Adrenal gland (tissue), 5 donors: ENCODE results near the gene HAVCR2.

Experiments used
- POLR2A ChIP-seq, 2 donors: fragments of 450-650 bp; IDR thresholded peaks; one replicate each; pipeline ENCODE4 v1.6.1; 2017; ENCODE audit warnings: antibody characterized with exemption in 2 of 2, mild to moderate bottlenecking in 2 of 2, moderate library complexity in 1 of 2
- TF ChIP-seq, protein P1 (sequence below), 6 experiments: fragments of 450-650 bp in 4 of 6; fragments of 200-600 bp in 2 of 6; sonication (generic) in 1 of 6; IDR thresholded peaks; 1 replicate in 5 of 6; 2 replicates in 1 of 6; pipeline versions ENCODE4 v1.5.1 to v1.8.0; 2016 to 2021; ENCODE audit warnings: antibody characterized with exemption in 6 of 6, mild to moderate bottlenecking in 2 of 6, moderate library complexity in 1 of 6
- donor health status: DM: no; HTN: no; CAD: no.

DNA sequence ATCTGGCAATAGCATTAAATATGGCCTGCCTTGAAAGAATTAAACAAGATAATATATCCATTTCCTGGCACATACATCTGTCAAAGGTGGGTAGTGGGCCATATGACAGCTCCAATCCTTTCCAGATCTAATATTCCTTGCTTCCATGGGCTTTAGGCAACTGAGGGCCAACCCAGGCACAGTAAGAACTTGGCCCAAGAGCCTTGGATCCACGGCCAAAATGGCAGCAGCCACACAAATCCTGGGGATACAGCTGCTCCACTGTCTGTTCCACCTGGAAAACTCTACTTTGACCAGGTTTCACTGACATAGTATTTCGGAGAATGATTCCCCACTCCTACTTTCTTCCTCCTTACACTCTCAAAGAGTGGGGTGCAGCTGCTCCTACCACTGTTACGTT, 63.2 kb downstream of the HAVCR2 start:
- TF ChIP-seq, protein P1, sequence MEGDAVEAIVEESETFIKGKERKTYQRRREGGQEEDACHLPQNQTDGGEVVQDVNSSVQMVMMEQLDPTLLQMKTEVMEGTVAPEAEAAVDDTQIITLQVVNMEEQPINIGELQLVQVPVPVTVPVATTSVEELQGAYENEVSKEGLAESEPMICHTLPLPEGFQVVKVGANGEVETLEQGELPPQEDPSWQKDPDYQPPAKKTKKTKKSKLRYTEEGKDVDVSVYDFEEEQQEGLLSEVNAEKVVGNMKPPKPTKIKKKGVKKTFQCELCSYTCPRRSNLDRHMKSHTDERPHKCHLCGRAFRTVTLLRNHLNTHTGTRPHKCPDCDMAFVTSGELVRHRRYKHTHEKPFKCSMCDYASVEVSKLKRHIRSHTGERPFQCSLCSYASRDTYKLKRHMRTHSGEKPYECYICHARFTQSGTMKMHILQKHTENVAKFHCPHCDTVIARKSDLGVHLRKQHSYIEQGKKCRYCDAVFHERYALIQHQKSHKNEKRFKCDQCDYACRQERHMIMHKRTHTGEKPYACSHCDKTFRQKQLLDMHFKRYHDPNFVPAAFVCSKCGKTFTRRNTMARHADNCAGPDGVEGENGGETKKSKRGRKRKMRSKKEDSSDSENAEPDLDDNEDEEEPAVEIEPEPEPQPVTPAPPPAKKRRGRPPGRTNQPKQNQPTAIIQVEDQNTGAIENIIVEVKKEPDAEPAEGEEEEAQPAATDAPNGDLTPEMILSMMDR (IDR thresholded peaks at IDR 0.05): no peak
- no peak for TF ChIP-seq POLR2A (IDR thresholded peaks at IDR 0.05)
